HTR-8/SVneo (cell line): ENCODE data around the gene EFNA5.

ENCODE experiments used
- DNase-seq: peaks from one replicate; pipeline ENCODE4 v3.0.0; 2011; ENCODE audit warnings: low spot score, mixed read lengths; ENCODE audit not compliant: insufficient read length
- FAIRE-seq: peaks from 2 replicates; lab custom pipeline; 2011; peaks lifted over from hg19 to GRCh38; lab: Jason Lieb, UNC

EFNA5 gene

GRCh38 chr5:107576736-107577393 is 93.9 kb downstream of the EFNA5 start:
- no peak for FAIRE-seq

GRCh38 chr5:107576155-107576554 is 94.6 kb downstream of the EFNA5 start:
- DNase-seq (no peak), FAIRE-seq (no peak)

More at GRCh38 chr5:107576736-107577393, 93.9 kb downstream of the EFNA5 start:
- no peak for DNase-seq

- no peak for FAIRE-seq
Measured at GRCh38 chr5:107574287-107574686, 96.5 kb downstream of the EFNA5 start.

DNA sequence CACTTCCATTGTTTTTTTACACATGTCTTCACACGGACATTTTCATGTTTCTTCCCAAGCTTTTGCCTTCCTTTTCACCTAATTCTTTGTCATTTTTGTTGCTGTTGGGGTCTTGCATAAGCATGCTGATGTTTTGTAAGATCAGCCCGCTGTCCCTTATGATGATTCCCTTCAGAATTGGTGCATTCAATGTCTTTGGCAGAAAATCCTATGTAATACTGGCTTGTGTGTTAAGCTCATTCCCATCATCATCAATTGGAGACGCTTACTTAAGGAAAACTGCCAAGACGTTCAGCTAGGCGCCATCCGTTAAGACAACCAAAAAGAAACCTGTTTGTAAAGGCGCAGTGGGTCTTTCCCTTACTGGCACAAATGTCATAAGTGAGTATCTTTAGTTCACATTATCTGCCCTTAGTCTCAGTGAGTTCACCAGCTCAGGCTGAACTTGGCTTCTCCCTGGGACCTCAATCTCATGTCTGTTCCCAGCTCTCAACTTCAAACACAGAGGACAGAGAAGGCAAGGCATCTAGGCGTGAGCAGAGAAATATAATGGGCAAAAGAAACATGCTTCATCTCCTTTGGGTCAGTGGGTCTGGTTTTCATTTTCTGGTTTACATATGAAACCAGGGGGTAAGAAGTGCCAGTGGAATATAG is 97.9 kb downstream of the EFNA5 start:
- no peak for FAIRE-seq
- no peak for DNase-seq

More at GRCh38 chr5:107574287-107574686, 96.5 kb downstream of the EFNA5 start:
- no peak for DNase-seq

DNA sequence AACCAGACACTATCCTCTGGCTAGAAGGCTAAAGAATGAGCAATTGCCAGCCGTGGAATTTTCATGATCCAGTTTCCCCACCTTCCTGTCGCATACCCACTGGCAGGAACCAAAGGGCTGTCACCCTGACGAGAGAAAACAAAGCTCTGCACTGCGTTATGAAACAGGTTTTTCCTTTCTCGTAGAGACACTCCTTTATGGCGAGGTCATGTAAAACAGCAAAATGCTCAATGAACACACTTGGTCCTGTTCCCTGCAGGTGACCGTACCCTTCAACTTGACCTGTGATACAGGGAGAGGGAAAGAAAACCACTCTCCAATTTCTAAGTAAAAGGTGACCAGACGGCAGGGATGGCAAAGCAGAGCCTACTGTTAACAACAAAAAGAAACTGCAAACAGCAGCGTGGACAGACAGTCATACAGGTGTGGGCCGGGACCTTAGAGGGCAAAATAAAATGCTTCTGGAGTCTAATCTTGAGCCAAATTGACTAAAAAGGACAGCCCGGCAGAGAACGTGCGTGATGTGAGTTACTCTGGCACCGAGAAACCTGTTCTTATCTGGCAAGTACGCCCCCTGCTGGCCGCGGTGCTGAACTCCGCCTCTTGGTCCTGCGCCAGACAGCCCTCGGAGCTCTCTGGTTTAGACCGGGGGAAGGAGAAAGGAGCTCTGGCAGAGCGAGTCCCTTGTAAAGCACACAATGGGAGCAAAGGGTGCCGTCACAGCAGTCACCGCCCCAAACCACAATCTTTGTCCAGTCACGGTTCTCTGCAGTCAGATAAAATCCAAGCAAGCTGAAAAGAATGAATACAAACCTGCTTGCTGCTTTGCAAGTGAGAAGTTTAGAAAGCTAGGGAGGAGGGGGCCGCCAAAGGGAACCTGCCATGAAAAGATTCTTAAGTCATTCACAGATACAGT is 98.9 kb downstream of the EFNA5 start:
- peak; percentile 38 for FAIRE-seq
- peak; percentile 72 for DNase-seq

DNA sequence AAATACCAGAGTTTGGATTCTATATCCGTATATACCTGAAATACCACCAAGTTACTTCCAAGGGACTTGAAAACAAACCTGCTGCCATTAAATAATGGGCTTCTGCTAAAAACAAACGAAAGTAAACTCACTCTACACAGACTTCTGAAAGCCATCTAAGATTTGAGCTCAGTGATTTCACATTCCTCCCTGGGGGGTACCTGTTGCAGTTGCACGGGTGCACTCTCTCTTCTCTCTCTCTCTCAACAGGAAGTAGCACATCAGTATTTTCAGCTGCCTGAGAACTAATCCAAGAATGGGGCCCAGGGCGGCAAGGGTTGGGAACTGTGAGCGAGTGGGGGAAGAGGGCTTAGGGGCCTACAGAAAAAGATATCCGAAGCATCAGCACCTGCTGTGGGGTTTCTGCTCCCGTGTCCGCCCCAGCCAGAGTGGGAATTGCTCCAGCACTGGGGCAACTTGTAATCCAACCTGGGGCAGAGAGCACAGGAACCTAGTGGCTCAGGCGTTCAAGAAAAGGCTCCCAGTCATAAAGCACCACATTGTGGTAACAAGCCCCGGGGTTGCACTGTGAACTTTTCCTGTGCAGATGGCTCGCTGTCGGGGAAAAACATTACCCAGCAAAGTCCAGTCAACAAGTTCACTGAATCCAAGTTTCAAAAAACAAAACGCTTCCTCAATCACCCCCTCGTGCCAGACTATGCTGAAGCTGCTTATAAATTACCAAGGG is 99.8 kb downstream of the EFNA5 start:
- no peak for FAIRE-seq
- DNase-seq = no peak

DNA sequence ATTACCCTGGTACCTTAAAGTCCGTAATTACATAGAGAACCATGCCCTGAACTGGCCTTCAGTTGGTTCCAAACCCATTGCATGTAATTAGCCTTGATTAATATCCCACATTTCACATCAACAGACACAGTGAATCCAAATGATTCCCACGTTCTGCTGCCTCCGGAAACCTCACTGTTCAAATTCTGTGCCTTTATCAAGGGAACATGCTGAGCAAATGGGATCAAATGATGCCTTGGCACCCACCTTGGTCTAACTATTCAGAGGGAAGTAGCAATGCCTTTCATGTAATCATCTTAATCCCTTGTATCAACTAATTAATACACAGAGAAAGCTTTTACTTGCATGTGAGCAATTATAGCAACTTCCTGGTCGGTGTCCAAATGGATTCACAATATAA is 100.6 kb downstream of the EFNA5 start:
- DNase-seq (no peak), FAIRE-seq (no peak)

DNA sequence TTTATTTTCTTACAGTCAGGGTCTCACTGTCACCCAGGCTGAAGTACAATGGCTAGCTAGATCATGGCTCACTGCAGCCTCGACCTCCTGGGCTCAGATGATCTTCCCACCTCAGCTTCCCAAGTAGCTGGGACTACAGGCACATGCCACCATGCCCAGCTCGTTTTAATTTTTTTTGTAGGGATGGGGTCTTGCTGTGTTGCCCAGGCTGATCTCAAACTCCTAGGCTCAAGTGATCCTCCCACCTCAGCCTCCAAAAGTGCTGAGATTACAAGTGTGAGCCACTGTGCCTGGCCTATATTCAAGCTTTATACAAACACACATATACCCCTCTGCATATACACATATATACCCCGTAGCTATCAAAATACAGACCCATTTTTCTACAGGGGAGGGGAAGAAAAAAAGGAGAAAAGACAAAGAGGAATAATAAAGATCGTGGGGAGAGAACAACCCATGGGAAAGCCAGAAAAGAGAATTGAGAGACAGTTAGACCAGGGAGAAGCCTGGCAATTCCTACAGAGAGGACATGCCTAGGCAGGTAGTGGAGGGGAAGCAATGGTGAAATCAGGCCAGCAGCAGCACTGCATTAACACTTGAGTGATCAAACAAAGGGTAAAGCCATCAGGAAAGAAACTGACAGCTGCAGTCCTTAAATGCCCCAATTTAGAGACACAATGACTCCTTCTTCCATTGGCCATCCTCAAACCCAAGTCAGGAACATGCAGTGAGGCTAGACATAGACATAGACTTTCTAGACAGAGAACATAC is 102.7 kb downstream of the EFNA5 start:
- DNase-seq (no peak), FAIRE-seq (no peak)

DNA sequence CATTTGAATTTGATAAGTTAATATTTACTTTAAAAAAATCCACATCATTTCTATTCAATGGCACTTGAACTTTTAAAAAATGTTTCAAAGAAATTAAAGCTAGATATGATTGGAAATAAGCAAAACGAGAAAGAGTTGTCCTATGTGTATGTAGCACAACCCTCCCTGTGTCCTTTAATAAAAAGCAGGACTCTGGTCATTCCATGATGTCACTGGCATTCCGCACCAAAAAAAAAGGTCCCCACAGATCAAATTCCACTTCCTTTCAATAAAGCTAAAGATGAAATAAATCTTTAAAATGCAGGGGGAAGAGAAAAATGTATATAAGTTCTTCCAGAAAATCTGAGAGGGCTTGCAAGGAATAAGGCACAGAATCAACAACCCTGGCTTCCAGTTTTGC is 103.8 kb downstream of the EFNA5 start:
- no peak for FAIRE-seq
- DNase-seq = no peak

DNA sequence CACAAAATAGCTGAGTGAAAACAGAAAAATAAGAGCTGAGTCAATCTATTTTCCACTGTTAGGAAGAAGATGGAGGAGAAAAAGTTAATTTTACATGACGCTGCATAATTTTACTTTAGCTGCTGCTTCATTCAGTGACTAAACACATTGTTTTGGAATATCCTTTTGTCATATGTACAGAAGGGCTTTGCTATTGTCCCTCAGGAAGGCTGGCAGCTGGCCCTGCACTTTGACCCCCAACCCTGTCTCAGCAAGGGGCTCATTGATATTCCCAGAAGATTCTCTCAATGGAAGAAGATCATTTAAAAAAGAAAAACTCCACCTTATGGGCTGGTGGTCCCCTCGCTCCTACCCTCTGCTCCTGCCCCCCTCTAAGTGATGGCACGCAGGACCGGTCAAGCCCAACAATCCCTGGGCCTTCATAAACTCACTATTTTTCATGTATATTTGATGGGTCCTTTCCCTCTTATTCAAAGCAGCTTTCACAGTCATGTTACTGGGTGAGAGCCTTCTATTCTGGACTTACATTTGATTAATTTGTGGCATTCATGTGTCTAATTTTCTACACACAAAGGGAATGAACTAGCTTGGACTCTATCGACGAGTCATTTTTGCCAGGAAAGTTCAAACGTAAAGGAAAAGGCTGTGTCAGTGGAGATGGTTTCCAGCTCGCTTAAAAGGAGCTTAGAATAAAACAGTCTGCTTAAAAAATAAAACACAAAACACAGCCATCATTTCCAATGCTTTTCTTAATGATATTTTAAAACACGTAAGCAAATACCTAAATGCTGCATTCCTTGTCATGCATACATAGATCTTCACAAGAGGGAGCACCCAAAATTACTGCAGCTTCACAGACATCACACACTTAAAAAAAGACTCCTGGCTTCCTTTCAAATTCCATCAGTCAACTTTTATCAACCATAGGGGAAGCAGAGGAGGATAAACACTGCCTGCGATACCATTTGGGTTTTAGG is 104.7 kb downstream of the EFNA5 start:
- no peak for FAIRE-seq

DNA sequence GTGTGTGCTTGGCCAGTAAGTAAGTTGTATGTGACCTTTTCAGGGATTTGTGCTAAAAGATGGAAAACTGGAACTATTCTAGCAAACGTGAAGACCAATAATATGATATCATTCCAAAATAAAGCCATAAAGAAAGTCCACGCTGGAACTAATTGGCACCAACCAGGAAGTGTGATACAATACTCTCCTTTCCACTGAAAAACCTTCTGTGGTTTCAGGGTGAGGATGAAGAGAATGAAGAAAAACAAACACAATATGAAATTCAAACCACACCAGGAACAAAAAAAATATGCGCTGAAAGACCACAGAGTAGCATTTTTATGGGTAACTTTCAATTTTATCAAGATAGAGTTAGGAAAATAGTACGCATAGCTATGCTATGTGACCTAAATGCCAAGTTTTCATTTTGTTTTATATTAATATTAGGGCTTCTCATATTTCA is 105.8 kb downstream of the EFNA5 start:
- DNase-seq (no peak), FAIRE-seq (no peak)

More for the DNA sequence above, 104.7 kb downstream of the EFNA5 start:
- no peak for DNase-seq

- no peak for DNase-seq
- FAIRE-seq = no peak
Measured at GRCh38 chr5:107563959-107564544, 106.7 kb downstream of the EFNA5 start.

GRCh38 chr5:107560377-107560776 is 110.4 kb downstream of the EFNA5 start:
- DNase-seq (no peak), FAIRE-seq (no peak)

GRCh38 chr5:107558823-107559375 is 111.8 kb downstream of the EFNA5 start:
- FAIRE-seq (no peak), DNase-seq (no peak)

DNA sequence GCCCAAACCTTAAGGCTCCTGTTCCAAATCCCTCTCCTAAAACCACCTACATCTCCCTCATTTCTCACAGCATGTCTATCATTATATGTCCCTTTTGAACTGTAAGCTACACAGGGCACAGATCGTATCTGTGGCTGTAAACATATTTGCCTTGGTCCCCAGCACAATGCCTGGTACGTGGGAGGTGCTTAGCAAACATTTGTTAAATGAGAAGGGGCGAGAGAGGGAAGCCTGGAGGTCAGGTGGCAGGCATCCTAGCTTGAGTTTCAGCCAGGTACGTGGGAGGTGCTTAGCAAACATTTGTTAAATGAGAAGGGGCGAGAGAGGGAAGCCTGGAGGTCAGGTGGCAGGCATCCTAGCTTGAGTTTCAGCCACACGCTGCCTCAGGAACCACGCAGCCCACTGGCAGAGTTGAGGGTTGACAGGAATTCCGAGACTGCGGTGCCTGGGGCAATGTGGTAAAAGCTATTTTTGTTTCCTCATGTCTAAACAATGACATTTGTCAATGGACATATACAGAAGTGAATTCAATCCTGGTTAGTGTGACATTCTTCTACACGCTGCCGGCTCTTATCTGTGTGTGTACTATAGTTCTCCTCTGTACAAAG is 113.6 kb downstream of the EFNA5 start:
- DNase-seq = peak; percentile 59
- peak; percentile 64 for FAIRE-seq

GRCh38 chr5:107556575-107556974 is 114.2 kb downstream of the EFNA5 start:
- no peak for DNase-seq
- FAIRE-seq = no peak

DNA sequence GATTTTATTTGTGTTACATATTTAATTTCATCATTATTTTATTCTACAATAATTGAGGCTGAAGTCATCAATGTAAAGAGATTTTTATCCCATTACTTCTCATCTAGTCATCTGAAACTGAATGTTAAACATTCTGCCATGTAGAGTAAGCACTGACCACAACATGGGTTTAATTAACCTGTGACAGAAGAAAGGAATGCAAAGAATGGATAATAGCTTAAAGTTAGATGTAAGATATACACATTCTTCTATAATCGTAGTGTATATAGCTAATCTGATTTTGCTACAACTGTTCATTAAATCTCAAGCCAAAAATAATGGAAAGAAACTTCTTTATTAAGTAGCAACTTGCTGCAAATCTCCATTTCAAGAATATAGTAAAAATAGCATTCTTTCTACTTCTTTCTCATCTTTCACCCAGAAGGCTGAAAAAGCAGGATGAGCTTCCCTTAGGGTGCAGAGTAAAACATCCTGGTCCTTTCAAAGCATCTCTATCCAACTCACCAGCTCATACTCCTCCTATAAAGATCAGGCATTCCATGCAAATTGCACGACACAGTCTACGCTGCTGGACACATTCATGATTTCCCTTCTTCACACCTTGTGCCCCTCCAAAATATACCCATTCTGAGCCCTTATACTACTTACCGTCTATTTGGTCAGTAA is 115.2 kb downstream of the EFNA5 start:
- no peak for FAIRE-seq

More for the DNA sequence above, 115.2 kb downstream of the EFNA5 start:
- DNase-seq = no peak
